ENCODE measurements around the gene CFAP20DC. TPM values are rescaled to one million over a fixed set of nuclear protein-coding genes. Genes with fewer than 3 reads are reported as not detected.

The CFAP20DC gene
- total and polyA plus RNA-seq, 12 donors, result 0.35 to 6.0 (median 2.0) TPM

DNA sequence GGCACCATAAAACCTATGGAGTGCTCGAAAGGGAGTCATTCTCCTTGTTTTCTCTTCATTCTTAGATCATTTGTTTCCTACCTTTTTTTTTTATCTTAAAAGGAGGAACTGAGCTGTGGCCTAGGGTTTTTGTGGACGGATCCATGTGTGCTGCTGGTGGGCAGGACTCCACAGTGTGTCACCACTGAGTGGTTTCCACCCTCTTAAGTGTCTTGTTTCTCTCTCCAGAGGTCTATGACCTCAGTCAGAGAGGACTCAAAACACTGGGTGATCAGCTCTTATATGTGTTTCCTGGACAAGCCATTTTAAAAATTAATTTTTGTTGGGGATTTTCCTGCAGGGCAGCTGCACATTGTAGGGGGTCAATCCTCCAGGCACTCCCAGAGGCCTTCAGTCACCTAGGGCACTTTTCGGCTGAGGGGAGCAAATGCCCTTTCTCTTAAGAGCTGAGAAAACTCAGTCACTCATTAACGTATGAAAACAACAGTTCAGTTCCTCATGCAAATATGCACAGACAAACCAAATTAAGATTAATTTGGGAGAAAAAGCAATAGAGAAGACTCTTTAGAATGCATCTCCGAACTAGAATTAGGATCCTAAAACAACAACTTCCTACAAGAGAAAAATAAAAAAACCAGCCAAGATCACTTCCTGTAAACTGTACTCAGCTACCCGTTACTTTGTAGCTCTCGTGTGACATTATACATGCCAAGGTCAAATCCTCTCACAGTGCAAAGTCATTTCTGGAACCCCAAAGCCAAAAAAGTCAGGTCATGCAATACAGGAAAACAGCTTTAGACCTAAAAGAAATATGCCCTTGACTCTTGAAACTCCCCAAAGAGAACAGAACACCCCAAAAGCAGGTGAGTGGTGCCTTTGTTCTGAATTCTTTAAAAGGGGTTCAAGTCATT, 355.6 kb downstream of the CFAP20DC start:
- Histone ChIP-seq H3K4me1 (replicated peaks in 1 of 2) (no peaks in the 10 kb centered on the region), H3K27ac (no peak overlapping the region), H3K27me3 (no peaks in the 10 kb centered on the region), H3K4me3 (no peak overlapping the region), H3K9me3 (replicated peaks in 1 of 3) (no peaks in the 10 kb centered on the region), H3K36me3 (replicated peaks in 1 of 2) (no peaks in the 10 kb centered on the region)
- 50 to 58% (median 53%) methylated on average over 7 of the region's 7 CpGs for WGBS, 4 donors
- intact Hi-C loops (cut with DNase I), result no loop called here
- TF ChIP-seq POLR2A (IDR thresholded peaks at IDR 0.05), result no peak
- DNase-seq, result no peak

DNA sequence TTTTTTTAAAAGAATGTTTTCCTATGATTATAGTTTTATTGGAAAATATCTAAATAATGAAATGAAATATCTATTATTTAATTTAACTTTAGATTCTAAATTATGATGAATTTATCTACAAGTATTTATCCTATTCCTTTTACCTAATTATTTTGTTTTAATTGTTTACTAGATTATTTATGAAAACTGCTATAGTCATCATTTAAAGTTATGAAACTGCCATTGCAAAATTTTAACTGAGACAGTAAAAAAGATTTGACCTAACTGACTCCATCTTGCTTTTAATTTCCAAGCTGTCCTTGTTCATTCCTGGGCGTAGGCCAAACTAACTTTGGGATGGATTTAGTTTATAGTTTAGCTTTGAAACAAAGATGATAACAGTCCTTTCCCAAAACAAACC, 357.3 kb downstream of the CFAP20DC start:
- DNase-seq, result no peak
- Histone ChIP-seq H3K36me3 (replicated peaks in 1 of 2) (no peaks in the 10 kb centered on the region), H3K9me3 (replicated peaks in 1 of 3) (no peaks in the 10 kb centered on the region), H3K4me3 (no peak overlapping the region), H3K27ac (no peak overlapping the region), H3K27me3 (no peaks in the 10 kb centered on the region), H3K4me1 (replicated peaks in 1 of 2) (no peaks in the 10 kb centered on the region)
- WGBS, 4 donors, result 54 to 91% (median 75%) methylated on average over 1 of the region's 1 CpG
- TF ChIP-seq POLR2A (IDR thresholded peaks at IDR 0.05), result no peak
- TF ChIP-seq, protein P1, sequence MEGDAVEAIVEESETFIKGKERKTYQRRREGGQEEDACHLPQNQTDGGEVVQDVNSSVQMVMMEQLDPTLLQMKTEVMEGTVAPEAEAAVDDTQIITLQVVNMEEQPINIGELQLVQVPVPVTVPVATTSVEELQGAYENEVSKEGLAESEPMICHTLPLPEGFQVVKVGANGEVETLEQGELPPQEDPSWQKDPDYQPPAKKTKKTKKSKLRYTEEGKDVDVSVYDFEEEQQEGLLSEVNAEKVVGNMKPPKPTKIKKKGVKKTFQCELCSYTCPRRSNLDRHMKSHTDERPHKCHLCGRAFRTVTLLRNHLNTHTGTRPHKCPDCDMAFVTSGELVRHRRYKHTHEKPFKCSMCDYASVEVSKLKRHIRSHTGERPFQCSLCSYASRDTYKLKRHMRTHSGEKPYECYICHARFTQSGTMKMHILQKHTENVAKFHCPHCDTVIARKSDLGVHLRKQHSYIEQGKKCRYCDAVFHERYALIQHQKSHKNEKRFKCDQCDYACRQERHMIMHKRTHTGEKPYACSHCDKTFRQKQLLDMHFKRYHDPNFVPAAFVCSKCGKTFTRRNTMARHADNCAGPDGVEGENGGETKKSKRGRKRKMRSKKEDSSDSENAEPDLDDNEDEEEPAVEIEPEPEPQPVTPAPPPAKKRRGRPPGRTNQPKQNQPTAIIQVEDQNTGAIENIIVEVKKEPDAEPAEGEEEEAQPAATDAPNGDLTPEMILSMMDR (IDR thresholded peaks at IDR 0.05), result no peak
- intact Hi-C loops (cut with DNase I), result no loop called here
